Measurements from ENCODE around the gene SRI. TPM values are rescaled to one million over a fixed set of nuclear protein-coding genes. Genes with fewer than 3 reads are reported as not detected.

Gene SRI
- total RNA-seq, 1 donor from 2014 or later = 99.9 TPM

DNA sequence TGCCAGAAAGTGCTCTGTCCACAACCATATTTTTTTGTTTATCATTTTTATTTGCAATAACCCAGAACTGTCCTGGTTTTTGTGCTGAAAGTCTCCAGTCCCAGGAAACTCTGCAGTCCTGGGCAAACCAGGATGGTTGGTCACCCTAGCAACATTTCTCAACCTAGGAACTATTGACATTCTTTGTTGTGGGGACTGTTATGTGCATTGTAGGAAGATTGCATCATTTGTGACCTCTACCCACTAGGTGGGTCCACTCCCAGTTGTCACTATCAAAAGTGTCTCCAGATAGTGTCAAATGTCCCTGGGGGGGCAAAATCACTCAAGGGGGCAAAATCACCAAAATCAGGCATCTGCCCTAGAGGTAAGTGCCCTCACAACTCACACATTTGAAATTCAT is 14.0 kb upstream of the SRI start:
- Mint-ChIP-seq H3K4me1 (ENCODE audit: low read depth) (no peaks in the 10 kb centered on the region), H3K9me3 (ENCODE audit: low read depth) (peaks cover 2% of the 10 kb centered on the region), H3K27me3 (ENCODE audit: low read depth) (peaks cover 7% of the 10 kb centered on the region), H3K27ac (ENCODE audit: unreplicated experiment) (no peak overlapping the region), H3K4me3 (ENCODE audit: unreplicated experiment) (no peak overlapping the region), H3K36me3 (ENCODE audit: low read depth) (no peaks in the 10 kb centered on the region)
- no peak for TF ChIP-seq CTCF (IDR thresholded peaks at IDR 0.05)
- no peak for DNase-seq (ENCODE audit: low spot score)

DNA sequence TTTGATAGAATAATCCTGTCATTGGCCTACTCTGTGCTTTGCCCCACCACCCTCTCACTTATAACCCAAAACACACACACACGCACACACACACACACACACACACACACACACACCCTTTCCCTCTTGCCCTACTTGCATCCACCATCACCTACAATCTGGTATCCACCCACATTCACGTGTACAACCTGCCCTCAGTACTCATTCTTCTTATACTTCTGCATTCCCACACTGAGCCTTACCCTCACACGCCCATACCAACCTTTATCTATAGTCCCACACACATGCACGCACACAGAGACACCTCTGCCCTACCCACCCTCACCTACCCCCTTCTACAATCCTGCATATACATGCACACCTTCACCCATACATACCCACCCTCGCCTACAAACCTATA is 10.8 kb upstream of the SRI start:
- Mint-ChIP-seq H3K27ac (ENCODE audit: unreplicated experiment) (no peak overlapping the region), H3K36me3 (ENCODE audit: low read depth) (peaks cover 1% of the 10 kb centered on the region), H3K9me3 (ENCODE audit: low read depth) (peaks cover 9% of the 10 kb centered on the region), H3K4me1 (ENCODE audit: low read depth) (peaks cover 4% of the 10 kb centered on the region), H3K4me3 (ENCODE audit: unreplicated experiment) (no peak overlapping the region), H3K27me3 (ENCODE audit: low read depth) (peaks cover 6% of the 10 kb centered on the region)
- TF ChIP-seq CTCF (IDR thresholded peaks at IDR 0.05) = no peak
- DNase-seq (ENCODE audit: low spot score) = no peak

- Mint-ChIP-seq H3K9me3 (ENCODE audit: low read depth) (peaks cover 9% of the 10 kb centered on the region), H3K4me3 (ENCODE audit: unreplicated experiment) (no peak overlapping the region), H3K4me1 (ENCODE audit: low read depth) (peaks cover 4% of the 10 kb centered on the region), H3K27ac (ENCODE audit: unreplicated experiment) (no peak overlapping the region), H3K27me3 (ENCODE audit: low read depth) (peaks cover 3% of the 10 kb centered on the region), H3K36me3 (ENCODE audit: low read depth) (peaks cover 1% of the 10 kb centered on the region)
- DNase-seq (ENCODE audit: low spot score) = no peak
- TF ChIP-seq CTCF (IDR thresholded peaks at IDR 0.05) = no peak
Observed at GRCh38 chr7:88229302-88229995, 9.6 kb upstream of the SRI start.

DNA sequence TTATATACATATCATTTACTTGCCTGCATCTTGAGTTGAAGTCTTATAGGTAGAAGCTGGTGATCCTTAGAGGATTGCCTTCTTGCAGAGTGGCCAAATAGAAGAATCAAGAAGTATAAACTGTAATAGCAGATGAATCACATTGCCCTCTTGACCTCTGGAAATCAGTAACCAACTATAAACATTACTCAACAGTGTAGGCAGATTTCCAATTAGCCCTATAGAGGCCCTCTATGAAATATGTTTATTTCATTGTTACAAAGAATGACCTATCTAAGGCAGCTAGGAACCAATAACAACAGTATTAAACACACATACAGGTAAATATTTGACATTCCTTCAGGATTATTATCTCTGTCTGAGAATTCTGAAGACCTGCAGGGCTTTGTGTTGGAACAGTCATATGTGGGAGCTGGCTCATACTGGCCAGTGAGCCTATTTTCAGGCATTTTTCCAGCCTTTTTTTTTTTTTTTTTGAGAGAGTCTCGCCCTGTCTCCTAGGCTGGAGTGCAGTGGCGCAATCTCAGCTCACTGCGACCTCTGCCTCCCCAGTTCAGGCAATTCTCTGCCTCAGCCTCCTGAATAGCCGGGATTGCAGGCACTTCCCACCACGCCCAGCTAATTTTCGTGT is 7.2 kb upstream of the SRI start:
- peaks cover 9% of the 10 kb centered on the region for H3K9me3 Mint-ChIP-seq (ENCODE audit: low read depth)
- no peak overlapping the region for H3K27ac Mint-ChIP-seq (ENCODE audit: unreplicated experiment)
- no peak overlapping the region for H3K4me3 Mint-ChIP-seq (ENCODE audit: unreplicated experiment)
- no peak for DNase-seq (ENCODE audit: low spot score)
- H3K36me3 Mint-ChIP-seq (ENCODE audit: low read depth) = peaks cover 1% of the 10 kb centered on the region
- H3K27me3 Mint-ChIP-seq (ENCODE audit: low read depth) = no peaks in the 10 kb centered on the region
- H3K4me1 Mint-ChIP-seq (ENCODE audit: low read depth) = peaks cover 4% of the 10 kb centered on the region
- TF ChIP-seq CTCF (IDR thresholded peaks at IDR 0.05) = no peak

DNA sequence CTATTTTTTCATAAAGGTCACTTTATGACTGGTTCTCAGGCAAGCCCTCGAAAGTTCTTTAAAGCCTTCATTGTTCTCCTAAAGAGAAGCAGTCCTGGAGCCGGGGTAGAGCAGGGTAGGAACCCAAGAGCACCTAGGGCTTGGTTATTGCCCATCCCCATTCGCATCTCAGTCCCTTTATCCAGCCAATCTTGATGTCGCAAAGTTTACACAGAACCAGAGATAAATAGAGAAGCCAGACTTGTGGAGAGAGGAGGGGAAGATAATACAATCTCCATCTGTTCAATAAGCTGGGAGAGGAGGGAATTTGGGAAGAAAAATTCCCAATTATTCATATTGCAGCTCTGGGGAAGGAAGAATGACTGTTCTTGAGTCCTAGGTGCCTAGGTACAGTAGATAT is 6.4 kb upstream of the SRI start:
- DNase-seq (ENCODE audit: low spot score) = no peak
- Mint-ChIP-seq H3K36me3 (ENCODE audit: low read depth) (peaks cover 1% of the 10 kb centered on the region), H3K9me3 (ENCODE audit: low read depth) (peaks cover 9% of the 10 kb centered on the region), H3K27ac (ENCODE audit: unreplicated experiment) (no peak overlapping the region), H3K27me3 (ENCODE audit: low read depth) (no peaks in the 10 kb centered on the region), H3K4me3 (ENCODE audit: unreplicated experiment) (no peak overlapping the region), H3K4me1 (ENCODE audit: low read depth) (peaks cover 4% of the 10 kb centered on the region)
- TF ChIP-seq CTCF (IDR thresholded peaks at IDR 0.05) = no peak
